ENCODE results near the gene RPUSD2.
"Not testable (repeated sequence)": the region's sequence is repeated elsewhere in the genome, so short reads cannot be mapped to it uniquely, and the experiment has no call there.

Gene RPUSD2

DNA sequence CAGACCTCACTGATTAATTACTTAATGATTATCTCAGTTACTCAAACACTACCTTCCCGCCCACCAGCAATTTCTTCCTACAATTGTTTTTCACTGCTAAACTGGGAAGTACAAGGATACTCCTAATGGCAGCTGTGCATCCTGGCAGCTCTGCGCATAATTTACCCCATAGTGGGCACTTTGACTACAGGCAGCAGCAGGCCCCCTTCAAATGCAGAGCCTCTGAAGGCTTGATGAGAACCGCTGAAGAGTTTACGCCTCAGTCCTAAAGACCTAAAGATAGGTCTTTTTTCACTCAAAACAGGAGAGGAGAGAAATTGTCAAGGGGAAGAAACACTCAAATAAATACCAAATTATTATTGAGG lies 15.0 kb upstream of the RPUSD2 start:
- H3K4me3 ChIP-seq (ENCODE audit: low read length) = peak overlapping the region; percentile 20; the same call in 1 of the 2 replicates
- TF ChIP-seq ZNF274 (IDR thresholded peaks at IDR 0.05; ENCODE audit: low read depth, low read length) = no peak

DNA sequence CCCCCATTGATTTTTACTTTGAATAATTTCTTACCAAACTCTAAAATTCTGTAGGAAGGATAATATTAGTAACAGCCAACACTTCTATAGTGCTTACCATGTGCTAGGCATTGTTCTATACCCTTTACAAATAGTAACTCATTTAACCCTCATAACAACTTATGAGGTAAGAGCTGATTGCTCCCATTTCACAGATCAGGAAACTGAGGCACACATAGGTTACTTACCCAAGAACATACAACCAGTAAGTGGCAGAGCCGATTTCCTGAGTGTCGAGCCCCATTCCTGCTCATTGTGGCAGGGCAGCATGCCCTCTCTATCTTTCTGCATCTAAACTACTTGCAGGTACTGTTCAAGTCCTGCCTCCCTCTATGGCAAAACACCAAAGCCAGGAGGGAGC lies 13.2 kb upstream of the RPUSD2 start:
- TF ChIP-seq ZNF274 (IDR thresholded peaks at IDR 0.05; ENCODE audit: low read depth, low read length) = no peak
- H3K4me3 ChIP-seq (ENCODE audit: low read length) = no peak overlapping the region

DNA sequence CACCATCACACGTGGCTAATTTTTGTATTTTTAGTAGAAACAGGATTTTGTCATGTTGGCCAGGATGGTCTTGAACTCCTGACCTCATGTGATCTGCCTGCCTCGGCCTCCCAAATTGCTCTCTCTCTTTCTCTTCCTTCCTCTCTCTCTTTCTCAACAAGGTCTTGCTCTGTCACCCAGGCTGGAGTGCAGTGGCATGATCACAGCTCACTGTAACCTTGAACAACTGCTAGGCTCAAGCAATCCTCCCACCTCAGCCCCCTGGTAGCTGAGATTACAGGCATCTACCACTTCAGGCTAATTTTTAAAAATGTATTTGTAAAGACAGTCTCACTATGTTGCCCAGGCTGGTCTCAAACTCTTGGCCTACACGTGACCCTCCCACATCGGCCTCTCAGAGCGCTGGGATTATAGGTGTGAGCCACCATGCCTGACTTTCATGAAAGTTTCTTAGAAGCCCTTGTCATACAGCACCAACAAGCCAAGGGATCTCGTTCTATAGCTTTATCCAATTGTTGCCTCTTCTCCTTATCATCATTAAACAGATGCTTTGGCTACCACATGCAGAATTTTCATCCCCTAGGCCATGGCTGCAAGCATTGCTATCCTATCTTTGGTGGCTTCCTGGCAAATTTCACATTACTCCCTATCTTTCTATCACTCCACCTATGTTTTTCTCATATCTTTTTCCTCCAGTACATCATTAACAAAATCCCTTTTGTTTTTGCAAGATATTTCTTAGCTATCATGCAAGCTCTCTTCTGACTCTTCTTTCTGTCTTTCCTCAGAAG lies 10.0 kb upstream of the RPUSD2 start:
- no peak for TF ChIP-seq ZNF274 (IDR thresholded peaks at IDR 0.05; ENCODE audit: low read depth, low read length)
- H3K4me3 ChIP-seq (ENCODE audit: low read length) = no peak overlapping the region; the same call in 1 of the 2 replicates

DNA sequence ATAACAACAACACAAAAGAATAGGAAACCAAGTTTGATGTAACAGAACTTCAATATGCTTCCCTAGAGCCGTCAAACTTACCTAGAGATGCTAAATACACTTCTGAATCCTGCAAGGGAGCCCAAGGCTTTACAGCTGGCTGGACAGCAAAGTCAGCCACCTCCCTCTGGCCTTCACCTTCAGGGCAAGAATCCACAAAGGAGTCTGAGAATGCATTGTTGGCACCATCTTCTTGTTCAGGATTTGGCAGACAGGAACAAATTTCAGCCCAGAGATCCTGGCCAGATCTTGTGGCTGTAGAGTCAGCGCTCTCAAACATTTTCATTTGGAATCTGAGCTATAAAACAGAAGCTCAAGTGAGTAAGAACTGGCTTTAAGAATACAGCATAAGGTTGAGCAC lies 6.4 kb upstream of the RPUSD2 start:
- no peak for TF ChIP-seq ZNF274 (IDR thresholded peaks at IDR 0.05; ENCODE audit: low read depth, low read length)
- H3K4me3 ChIP-seq (ENCODE audit: low read length) = no peak overlapping the region

DNA sequence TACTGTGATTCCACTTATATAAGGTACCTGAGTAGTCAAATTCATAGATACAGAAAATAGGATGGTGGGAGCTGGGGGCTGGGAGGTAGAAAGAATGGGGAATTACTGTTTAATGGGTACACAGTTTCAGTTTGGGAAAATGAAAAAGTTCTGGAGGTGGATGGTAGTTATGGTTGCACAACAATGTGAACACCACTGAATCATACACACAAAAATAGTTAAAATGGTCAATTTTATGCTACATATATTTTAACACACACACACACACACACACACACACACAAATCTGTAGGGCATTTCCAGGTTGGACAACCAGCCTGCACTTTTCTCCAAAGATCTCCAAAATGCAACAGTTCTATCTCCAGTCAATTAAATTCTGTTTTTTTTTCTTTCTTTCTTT lies 5.7 kb upstream of the RPUSD2 start:
- no peak for TF ChIP-seq ZNF274 (IDR thresholded peaks at IDR 0.05; ENCODE audit: low read depth, low read length)
- no peak overlapping the region; the same call in 1 of the 2 replicates for H3K4me3 ChIP-seq (ENCODE audit: low read length)

DNA sequence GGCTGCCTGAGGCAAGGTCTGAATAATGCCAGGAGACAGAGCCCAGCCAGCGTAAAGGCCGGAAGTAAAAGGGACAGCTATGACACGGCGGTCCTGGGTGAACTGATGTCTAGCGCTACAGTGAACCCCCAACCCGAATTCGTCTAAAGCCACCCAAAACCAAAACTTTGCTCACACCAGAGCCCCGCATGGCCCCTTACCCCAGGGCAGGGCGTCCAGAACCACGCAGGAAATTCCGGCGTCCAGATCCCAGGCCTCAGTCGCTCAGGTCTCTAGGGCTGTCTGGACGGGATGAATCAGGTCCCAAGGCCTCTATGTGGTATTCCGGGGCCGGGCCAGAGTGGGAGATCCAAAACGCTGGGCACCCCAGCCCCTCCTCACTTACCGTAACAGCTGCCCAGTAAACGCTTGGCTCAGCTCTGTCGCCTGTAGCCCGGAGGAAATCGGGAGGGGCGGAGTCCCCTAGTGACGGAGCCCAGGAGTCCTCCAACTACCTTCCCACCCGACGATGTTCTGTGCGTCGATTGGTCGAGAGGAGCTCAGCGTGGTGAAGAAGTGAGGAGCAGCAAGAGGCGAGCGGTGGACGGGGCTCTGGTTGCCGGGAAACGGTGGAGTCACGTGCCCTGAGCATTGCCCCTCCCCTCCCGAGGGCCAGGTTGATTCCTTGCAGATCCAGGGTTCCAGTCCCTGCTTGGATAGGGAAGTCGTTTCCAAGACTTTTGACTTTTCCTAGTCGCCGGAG lies 4.3 kb upstream of the RPUSD2 start, which contains the start of gene CCDC32:
TSS of gene CCDC32 (minus strand) at position 452 of the 742 bp plus-strand sequence. CDS start 2,027 bp downstream, outside the sequence.
- no peak for TF ChIP-seq ZNF274 (IDR thresholded peaks at IDR 0.05; ENCODE audit: low read depth, low read length)
- peak within 1 kb of the TSS; percentile 89 for H3K4me3 ChIP-seq (ENCODE audit: low read length)

DNA sequence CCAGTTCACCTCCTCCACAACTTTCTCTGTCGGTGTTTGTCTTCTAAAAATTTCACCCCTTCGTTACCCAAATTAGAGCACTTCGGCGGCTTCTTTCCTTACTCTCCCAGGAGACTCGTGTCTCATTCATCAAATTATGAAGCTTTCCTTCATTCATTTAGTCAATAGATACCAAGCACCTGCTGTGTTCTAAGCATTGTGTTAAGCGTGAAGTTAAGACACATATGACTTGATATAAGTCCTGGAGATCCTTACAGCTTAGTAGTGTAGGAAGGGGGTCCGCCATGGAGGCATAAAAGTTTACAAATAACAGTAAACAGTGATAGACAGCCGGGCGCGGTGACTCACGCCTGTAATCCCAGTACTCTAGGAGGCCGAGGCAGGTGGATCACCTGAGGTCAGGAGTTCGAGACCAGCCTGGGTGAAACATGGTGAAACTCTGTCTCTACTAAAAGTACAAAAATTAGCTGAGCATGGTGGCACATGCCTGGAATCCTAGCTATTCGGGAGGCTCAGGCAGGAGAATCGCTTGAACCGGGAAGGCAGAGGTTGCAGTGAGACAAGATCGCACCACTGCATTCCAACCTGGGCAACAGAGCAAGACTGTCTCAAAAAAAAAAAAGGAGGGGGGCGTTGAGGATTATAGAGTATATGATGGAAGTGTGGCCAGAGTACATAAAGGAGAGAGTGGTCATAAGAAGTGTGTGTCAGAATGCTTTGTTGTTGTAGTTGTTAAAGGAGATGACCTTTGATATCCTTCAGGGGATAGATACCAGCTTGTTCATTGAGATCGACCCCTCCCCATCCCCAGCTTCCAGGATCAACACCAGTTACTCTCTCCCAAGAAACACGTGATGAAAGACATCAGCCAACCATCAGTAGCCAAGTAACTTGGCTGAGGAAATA lies 3.5 kb upstream of the RPUSD2 start:
- H3K4me3 ChIP-seq (ENCODE audit: low read length) = peak overlapping the region; percentile 89; the same call in 1 of the 2 replicates
- TF ChIP-seq ZNF274 (IDR thresholded peaks at IDR 0.05; ENCODE audit: low read depth, low read length) = no peak

DNA sequence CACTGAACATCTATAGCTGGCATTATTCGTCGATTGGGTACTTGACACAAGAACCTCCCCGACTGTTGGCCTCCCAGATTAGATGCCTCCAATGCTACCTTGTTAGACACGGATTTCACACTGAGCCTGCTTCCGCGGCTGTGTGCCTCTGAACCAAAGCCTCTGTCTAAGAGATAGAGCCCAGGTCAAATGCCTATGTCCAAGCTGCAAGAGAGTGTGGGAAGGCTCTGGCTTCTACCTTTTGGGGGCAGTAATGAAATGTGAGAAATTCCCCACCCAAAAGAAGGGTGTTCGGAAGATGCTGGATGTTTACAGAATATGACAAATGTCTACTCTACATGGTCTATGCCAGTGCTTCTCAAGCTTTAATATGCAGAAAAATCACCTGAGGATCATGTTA lies 2.0 kb upstream of the RPUSD2 start:
- no peak overlapping the region for H3K4me3 ChIP-seq (ENCODE audit: low read length)
- no peak for TF ChIP-seq ZNF274 (IDR thresholded peaks at IDR 0.05; ENCODE audit: low read depth, low read length)

DNA sequence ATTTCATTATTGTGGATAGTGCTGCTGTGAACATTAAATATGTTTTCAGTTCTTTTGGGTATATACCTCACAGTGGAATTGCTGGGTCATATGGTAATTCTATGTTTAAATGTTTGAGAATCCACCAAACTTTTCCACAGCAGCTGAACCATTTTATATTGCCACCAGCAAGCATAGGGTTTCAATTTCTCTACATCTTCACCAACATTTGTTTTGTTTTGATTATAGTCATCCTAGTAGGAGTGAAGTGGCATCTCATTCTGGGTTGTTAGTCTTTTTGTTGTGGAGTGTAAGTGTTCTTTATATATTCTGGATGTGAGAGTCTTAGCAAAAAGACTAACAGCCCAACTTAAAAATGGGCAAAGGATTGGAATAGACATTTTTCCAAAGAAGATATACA lies 6.0 kb downstream of the RPUSD2 start:
- H3K4me3 ChIP-seq (ENCODE audit: low read length) = no peak overlapping the region
- no peak for TF ChIP-seq ZNF274 (IDR thresholded peaks at IDR 0.05; ENCODE audit: low read depth, low read length)

DNA sequence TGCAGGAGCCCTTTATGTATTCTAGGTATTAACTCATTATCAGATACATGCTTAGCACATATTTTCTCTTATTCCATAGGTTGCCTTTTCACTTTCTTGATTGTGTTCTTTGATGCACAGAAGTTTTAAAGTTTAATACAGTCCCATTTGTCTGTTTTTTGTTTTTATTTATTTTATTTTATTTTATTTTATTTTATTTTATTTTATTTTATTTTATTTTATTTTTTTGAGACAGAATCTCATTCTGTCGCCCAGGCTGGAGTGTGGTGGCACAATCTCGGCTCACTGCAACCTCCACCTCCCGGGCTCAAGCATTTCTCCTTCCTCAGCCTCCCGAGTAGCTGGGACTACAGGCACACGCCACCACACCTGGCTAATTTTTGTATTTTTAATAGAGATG lies 7.8 kb downstream of the RPUSD2 start:
- H3K4me3 ChIP-seq (ENCODE audit: low read length) = not testable (repeated sequence)

DNA sequence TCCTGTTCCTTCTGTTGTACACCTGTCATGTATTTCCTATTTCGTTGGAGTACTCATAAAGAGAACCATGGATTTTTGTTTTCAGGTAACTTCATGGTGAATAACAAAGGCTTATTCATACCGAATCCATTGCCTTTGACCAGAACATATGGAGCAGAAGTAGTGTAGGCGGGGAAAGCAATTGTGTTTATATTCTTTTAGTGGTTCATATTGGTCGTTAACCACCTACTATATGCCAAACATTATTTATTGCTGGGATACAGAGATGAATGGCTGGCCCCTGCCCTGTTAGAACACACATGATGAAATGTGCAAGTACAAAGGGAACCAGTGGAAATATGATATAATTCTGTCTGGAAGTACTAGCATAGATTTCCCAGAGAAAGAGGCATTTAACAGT lies 9.8 kb downstream of the RPUSD2 start:
- no peak for TF ChIP-seq ZNF274 (IDR thresholded peaks at IDR 0.05; ENCODE audit: low read depth, low read length)

DNA sequence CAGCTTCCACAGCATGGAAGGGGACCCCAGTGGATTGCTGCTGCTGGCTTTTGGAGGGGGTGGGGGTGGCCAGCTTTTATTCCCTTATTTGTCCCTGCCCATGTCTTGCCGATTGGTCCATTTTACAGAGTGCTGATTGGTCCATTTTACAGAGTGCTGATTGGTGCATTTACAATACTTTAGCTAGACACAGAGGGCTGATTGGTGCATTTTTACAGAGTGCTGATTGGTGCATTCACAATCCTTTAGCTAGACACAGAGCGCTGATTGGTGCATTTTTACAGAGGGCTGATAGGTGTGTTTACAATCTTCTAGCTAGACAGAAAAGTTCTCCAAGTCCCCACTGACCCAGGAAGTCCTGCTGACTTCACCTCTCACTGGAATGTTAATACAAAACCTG lies 12.7 kb downstream of the RPUSD2 start:
- not testable (repeated sequence) for H3K4me3 ChIP-seq (ENCODE audit: low read length)

More for the DNA sequence above, 9.8 kb downstream of the RPUSD2 start:
- no peak overlapping the region for H3K4me3 ChIP-seq (ENCODE audit: low read length)

DNA sequence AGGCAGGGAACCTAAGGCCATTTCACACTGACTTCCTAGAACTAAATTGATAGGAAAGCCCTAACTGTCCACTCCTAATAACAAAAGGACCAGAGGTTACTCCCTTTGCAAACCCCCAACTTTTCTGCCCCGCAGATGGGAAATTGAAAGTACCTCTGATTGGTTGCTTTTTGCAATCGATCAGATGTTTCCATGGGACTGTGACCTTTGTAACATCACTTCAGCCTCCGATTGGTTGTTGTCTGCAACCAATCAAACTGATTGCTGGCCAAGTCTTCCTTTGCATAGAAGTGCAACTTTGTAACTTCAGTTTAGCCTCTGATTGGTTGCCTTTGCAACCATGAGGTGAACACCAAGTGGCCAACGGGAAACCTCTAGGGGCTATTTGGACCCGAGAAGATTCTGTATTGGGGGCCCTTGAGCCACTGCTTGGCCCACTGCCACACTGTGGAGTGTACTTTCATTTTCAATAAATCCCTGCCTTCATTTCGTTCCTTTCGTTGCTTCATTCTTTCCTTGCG lies 13.7 kb downstream of the RPUSD2 start:
- H3K4me3 ChIP-seq (ENCODE audit: low read length) = peak overlapping the region; percentile 61; the same call in 1 of the 2 replicates
- no peak for TF ChIP-seq ZNF274 (IDR thresholded peaks at IDR 0.05; ENCODE audit: low read depth, low read length)

DNA sequence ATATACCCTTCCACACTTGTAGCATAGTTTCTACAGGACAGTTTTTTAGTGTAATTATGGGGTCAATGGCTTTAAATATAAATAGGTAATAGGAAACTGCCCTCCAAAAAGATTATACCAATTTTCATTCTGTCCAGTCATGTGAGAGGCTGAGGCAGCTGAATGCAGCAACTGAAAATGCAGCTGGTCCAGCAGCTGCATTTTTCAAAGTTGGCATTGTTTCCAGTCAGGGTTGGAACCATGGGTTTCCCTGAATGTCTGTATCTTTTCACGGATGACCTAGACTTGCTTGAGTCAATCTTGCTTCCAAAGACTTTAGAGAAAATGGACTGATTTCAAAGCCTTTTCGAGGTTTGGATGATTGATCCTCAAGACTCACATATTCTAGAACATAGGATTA lies 15.1 kb downstream of the RPUSD2 start:
- no peak overlapping the region for H3K4me3 ChIP-seq (ENCODE audit: low read length)

More for the DNA sequence above, 15.1 kb downstream of the RPUSD2 start:
- TF ChIP-seq ZNF274 (IDR thresholded peaks at IDR 0.05; ENCODE audit: low read depth, low read length) = no peak
